Measurements from ENCODE around the gene ZNF585A. TPM values are rescaled to one million over a fixed set of nuclear protein-coding genes. Genes with fewer than 3 reads are reported as not detected.
A peak's percentile ranks its signal among the peaks of the same experiment; 100 is the strongest.
"Not testable (repeated sequence)": the region's sequence is repeated elsewhere in the genome, so short reads cannot be mapped to it uniquely, and the experiment has no call there.

ZNF585A gene
- total RNA-seq = 2.7 and 3.9 TPM in 2 replicates

- H3K9me3 Mint-ChIP-seq = peaks cover 32% of the 10 kb centered on the region
- H3K27me3 Mint-ChIP-seq = no peaks in the 10 kb centered on the region
- intact Hi-C loops (cut with micrococcal nuclease) = loop anchor here (1.0 to 5.0 kb wide), 6 partner anchors 38 to 295 kb away; partner anchors contain the start of genes ZNF383, ZNF420, ZNF568 and ZNF569
- H3K27ac Mint-ChIP-seq = no peak within 1 kb of the TSS
- H3K4me3 Mint-ChIP-seq = no peak within 1 kb of the TSS
- peaks cover 23% of the 10 kb centered on the region for H3K36me3 Mint-ChIP-seq (ENCODE audit: low read depth)
- no peaks in the 10 kb centered on the region for H3K4me1 Mint-ChIP-seq
- DNase-seq = peak; percentile 94
These were observed at the start of gene ZNF585A for GRCh38 chr19:37172368-37173366. Gene ZNF585A, minus strand, starts transcription at chr19:37172695. Its CDS starts 2,785 bp downstream, at chr19:37169910.

GRCh38 chr19:37221136-37221535, 48.6 kb upstream of the ZNF585A start:
- Mint-ChIP-seq H3K4me3 (no peak overlapping the region), H3K27ac (no peak overlapping the region), H3K36me3 (ENCODE audit: low read depth) (peaks cover 63% of the 10 kb centered on the region), H3K4me1 (peaks cover 16% of the 10 kb centered on the region), H3K27me3 (no peaks in the 10 kb centered on the region), H3K9me3 (peaks cover 30% of the 10 kb centered on the region)
- intact Hi-C loops (cut with micrococcal nuclease) = no loop called here
- DNase-seq = no peak

- intact Hi-C loops (cut with micrococcal nuclease) = no loop called here
- peaks cover 16% of the 10 kb centered on the region for H3K4me1 Mint-ChIP-seq
- H3K9me3 Mint-ChIP-seq = peaks cover 33% of the 10 kb centered on the region
- DNase-seq = no peak
- peak overlapping the region; percentile 25 for H3K27ac Mint-ChIP-seq
- no peak overlapping the region for H3K4me3 Mint-ChIP-seq
- no peaks in the 10 kb centered on the region for H3K27me3 Mint-ChIP-seq
- peaks cover 63% of the 10 kb centered on the region for H3K36me3 Mint-ChIP-seq (ENCODE audit: low read depth)
These were observed 47.9 kb upstream of the ZNF585A start for GRCh38 chr19:37220383-37220782.

GRCh38 chr19:37218592-37218935, 46.1 kb upstream of the ZNF585A start:
- H3K4me3 Mint-ChIP-seq = peak overlapping the region; percentile 97
- no peaks in the 10 kb centered on the region for H3K27me3 Mint-ChIP-seq

GRCh38 chr19:37217775-37218591, 45.5 kb upstream of the ZNF585A start, which contains the start of gene ZNF383:
Gene ZNF383, plus strand, starts transcription at chr19:37218214. Its CDS starts 12,240 bp downstream, at chr19:37230454.
- H3K4me3 Mint-ChIP-seq = peak within 1 kb of the TSS; percentile 97
- peak; percentile 95 for DNase-seq
- H3K9me3 Mint-ChIP-seq = peaks cover 35% of the 10 kb centered on the region
- H3K27me3 Mint-ChIP-seq = no peaks in the 10 kb centered on the region
- peaks cover 55% of the 10 kb centered on the region for H3K36me3 Mint-ChIP-seq (ENCODE audit: low read depth)
- H3K27ac Mint-ChIP-seq = peak within 1 kb of the TSS; percentile 94
- intact Hi-C loops (cut with micrococcal nuclease) = loop anchor here (1.0 to 10.0 kb wide), 14 partner anchors 46 to 1003 kb away; partner anchors contain the start of genes ZFP30, ZNF146, ZNF345 and ZNF382
- H3K4me1 Mint-ChIP-seq = peaks cover 16% of the 10 kb centered on the region

More at GRCh38 chr19:37218592-37218935, 46.1 kb upstream of the ZNF585A start:
- peaks cover 37% of the 10 kb centered on the region for H3K9me3 Mint-ChIP-seq
- DNase-seq = no peak
- H3K27ac Mint-ChIP-seq = peak overlapping the region; percentile 94
- intact Hi-C loops (cut with micrococcal nuclease) = loop anchor here (1.0 to 10.0 kb wide), 14 partner anchors 46 to 1004 kb away; partner anchors contain the start of genes ZFP30, ZNF146, ZNF345 and ZNF382
- peaks cover 56% of the 10 kb centered on the region for H3K36me3 Mint-ChIP-seq (ENCODE audit: low read depth)
- H3K4me1 Mint-ChIP-seq = peaks cover 16% of the 10 kb centered on the region

- H3K27ac Mint-ChIP-seq = peak overlapping the region; percentile 94
- peak overlapping the region; percentile 97 for H3K4me3 Mint-ChIP-seq
- H3K4me1 Mint-ChIP-seq = peaks cover 16% of the 10 kb centered on the region
- no peak for DNase-seq
- H3K27me3 Mint-ChIP-seq = no peaks in the 10 kb centered on the region
- H3K36me3 Mint-ChIP-seq (ENCODE audit: low read depth) = peaks cover 49% of the 10 kb centered on the region
- intact Hi-C loops (cut with micrococcal nuclease) = loop anchor here (5.0 to 10.0 kb wide), 10 partner anchors 243 to 1003 kb away; partner anchors contain the start of genes ZFP30, ZNF146, ZNF345 and ZNF382
- peaks cover 34% of the 10 kb centered on the region for H3K9me3 Mint-ChIP-seq
These were observed 44.9 kb upstream of the ZNF585A start for GRCh38 chr19:37217480-37217774.

GRCh38 chr19:37197768-37198167, 25.3 kb upstream of the ZNF585A start:
- peaks cover 7% of the 10 kb centered on the region for H3K9me3 Mint-ChIP-seq
- no peak overlapping the region for H3K27ac Mint-ChIP-seq
- H3K36me3 Mint-ChIP-seq (ENCODE audit: low read depth) = peaks cover 32% of the 10 kb centered on the region
- no peak overlapping the region for H3K4me3 Mint-ChIP-seq
- no peaks in the 10 kb centered on the region for H3K4me1 Mint-ChIP-seq
- DNase-seq = no peak
- H3K27me3 Mint-ChIP-seq = no peaks in the 10 kb centered on the region
- intact Hi-C loops (cut with micrococcal nuclease) = no loop called here

- DNase-seq; H3K4me1 Mint-ChIP-seq; H3K9me3 Mint-ChIP-seq; intact Hi-C loops (cut with micrococcal nuclease); H3K27me3 Mint-ChIP-seq; H3K4me3 Mint-ChIP-seq; H3K27ac Mint-ChIP-seq: not testable (repeated sequence)
- peaks cover 32% of the 10 kb centered on the region for H3K36me3 Mint-ChIP-seq (ENCODE audit: low read depth)
These were observed 24.6 kb upstream of the ZNF585A start for GRCh38 chr19:37197115-37197514.

- intact Hi-C loops (cut with micrococcal nuclease); H3K4me3 Mint-ChIP-seq; H3K4me1 Mint-ChIP-seq; DNase-seq; H3K27me3 Mint-ChIP-seq; H3K27ac Mint-ChIP-seq: not testable (repeated sequence)
- Mint-ChIP-seq H3K36me3 (ENCODE audit: low read depth) (peaks cover 37% of the 10 kb centered on the region), H3K9me3 (peaks cover 11% of the 10 kb centered on the region)
These were observed 22.8 kb upstream of the ZNF585A start for GRCh38 chr19:37195248-37195647.

- H3K4me1 Mint-ChIP-seq; DNase-seq; H3K4me3 Mint-ChIP-seq; H3K27ac Mint-ChIP-seq; intact Hi-C loops (cut with micrococcal nuclease); H3K27me3 Mint-ChIP-seq: not testable (repeated sequence)
- Mint-ChIP-seq H3K36me3 (ENCODE audit: low read depth) (peaks cover 36% of the 10 kb centered on the region), H3K9me3 (peaks cover 38% of the 10 kb centered on the region)
These were observed 13.6 kb upstream of the ZNF585A start for GRCh38 chr19:37186071-37186470.

- no peak overlapping the region for H3K27ac Mint-ChIP-seq
- H3K27me3 Mint-ChIP-seq = no peaks in the 10 kb centered on the region
- no peak overlapping the region for H3K4me3 Mint-ChIP-seq
- peaks cover 49% of the 10 kb centered on the region for H3K36me3 Mint-ChIP-seq (ENCODE audit: low read depth)
- H3K4me1 Mint-ChIP-seq = no peaks in the 10 kb centered on the region
- intact Hi-C loops (cut with micrococcal nuclease) = no loop called here
- H3K9me3 Mint-ChIP-seq = peaks cover 31% of the 10 kb centered on the region
- no peak for DNase-seq
These were observed 6.9 kb downstream of the ZNF585A start for GRCh38 chr19:37165635-37166034.

GRCh38 chr19:37160153-37160552, 12.3 kb downstream of the ZNF585A start:
- Mint-ChIP-seq H3K27ac (no peak overlapping the region), H3K9me3 (peaks cover 38% of the 10 kb centered on the region), H3K36me3 (ENCODE audit: low read depth) (peaks cover 36% of the 10 kb centered on the region), H3K27me3 (no peaks in the 10 kb centered on the region), H3K4me1 (no peaks in the 10 kb centered on the region), H3K4me3 (no peak overlapping the region)
- no peak for DNase-seq
- intact Hi-C loops (cut with micrococcal nuclease) = no loop called here

- no peaks in the 10 kb centered on the region for H3K27me3 Mint-ChIP-seq
- peaks cover 12% of the 10 kb centered on the region for H3K36me3 Mint-ChIP-seq (ENCODE audit: low read depth)
- peaks cover 40% of the 10 kb centered on the region for H3K9me3 Mint-ChIP-seq
- intact Hi-C loops (cut with micrococcal nuclease) = no loop called here
- no peak overlapping the region for H3K27ac Mint-ChIP-seq
- no peak for DNase-seq
- H3K4me3 Mint-ChIP-seq = no peak overlapping the region
- H3K4me1 Mint-ChIP-seq = no peaks in the 10 kb centered on the region
These were observed 24.3 kb downstream of the ZNF585A start for GRCh38 chr19:37148214-37148613.
